Central memory CD8-positive, alpha-beta T cell (primary cell): ENCODE measurements around the gene ATG4B.

ENCODE experiments used
- ATAC-seq: fragments of 150-1000 bp; cut with Tn5 transposase; replicated peaks from 2 replicates; pipeline ENCODE4 v1.10.0; 2022; ENCODE audit warnings: mild to moderate bottlenecking, moderate FRiP score, moderate number of reproducible peaks; ENCODE audit not compliant: poor library complexity, severe bottlenecking; ENCODE audit errors: extremely low read depth
- DNase-seq, 2 donors: peaks; one replicate each; pipeline ENCODE4 v3.0.0; 2021; ENCODE audit warnings: low spot score in 2 of 2
- H3K27ac Mint-ChIP-seq: one replicate; pipeline ENCODE4 v1.8.0; 2022; ENCODE audit warnings: low read depth, mild to moderate bottlenecking, moderate library complexity, mixed read lengths
- H3K27me3 Mint-ChIP-seq: one replicate; pipeline ENCODE4 v1.8.0; 2022; ENCODE audit warnings: mixed read lengths
- H3K36me3 Mint-ChIP-seq: one replicate; pipeline ENCODE4 v1.8.0; 2022; ENCODE audit warnings: mild to moderate bottlenecking, moderate library complexity, mixed read lengths; ENCODE audit not compliant: insufficient read depth
- H3K4me1 Mint-ChIP-seq: one replicate; pipeline ENCODE4 v1.8.0; 2022; ENCODE audit warnings: mixed read lengths
- H3K4me3 Mint-ChIP-seq: one replicate; pipeline ENCODE4 v1.8.0; 2022; ENCODE audit warnings: mild to moderate bottlenecking, moderate library complexity, mixed read lengths
- H3K9me3 Mint-ChIP-seq: one replicate; pipeline ENCODE4 v1.8.0; 2022; ENCODE audit warnings: mixed read lengths

Gene ATG4B

DNA sequence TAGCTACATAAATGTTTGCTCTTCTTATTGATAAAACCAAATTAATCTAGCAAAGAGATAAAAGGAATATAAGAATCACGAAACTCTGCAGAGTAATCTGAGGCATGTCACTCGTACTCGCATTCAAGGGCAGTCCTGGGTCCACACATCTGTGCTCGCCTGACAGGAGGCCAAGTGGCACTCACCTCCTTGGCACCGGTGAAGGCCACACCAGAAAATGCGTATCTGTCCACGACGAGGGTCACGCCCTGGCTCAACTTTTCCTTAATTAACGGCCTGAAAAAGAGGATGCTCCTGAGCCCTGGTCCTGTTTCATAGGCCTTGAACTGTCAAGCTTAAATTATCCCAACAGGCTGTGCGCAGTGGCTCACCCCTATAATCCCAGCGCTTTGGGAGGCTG, 42.6 kb downstream of the ATG4B start:
- Mint-ChIP-seq H3K36me3 (peaks cover 15% of the 10 kb centered on the region), H3K27ac (no peak overlapping the region), H3K27me3 (no peaks in the 10 kb centered on the region), H3K4me3 (no peak overlapping the region), H3K9me3 (no peaks in the 10 kb centered on the region), H3K4me1 (peaks cover 8% of the 10 kb centered on the region)
- no peak for ATAC-seq
- no peak for DNase-seq

DNA sequence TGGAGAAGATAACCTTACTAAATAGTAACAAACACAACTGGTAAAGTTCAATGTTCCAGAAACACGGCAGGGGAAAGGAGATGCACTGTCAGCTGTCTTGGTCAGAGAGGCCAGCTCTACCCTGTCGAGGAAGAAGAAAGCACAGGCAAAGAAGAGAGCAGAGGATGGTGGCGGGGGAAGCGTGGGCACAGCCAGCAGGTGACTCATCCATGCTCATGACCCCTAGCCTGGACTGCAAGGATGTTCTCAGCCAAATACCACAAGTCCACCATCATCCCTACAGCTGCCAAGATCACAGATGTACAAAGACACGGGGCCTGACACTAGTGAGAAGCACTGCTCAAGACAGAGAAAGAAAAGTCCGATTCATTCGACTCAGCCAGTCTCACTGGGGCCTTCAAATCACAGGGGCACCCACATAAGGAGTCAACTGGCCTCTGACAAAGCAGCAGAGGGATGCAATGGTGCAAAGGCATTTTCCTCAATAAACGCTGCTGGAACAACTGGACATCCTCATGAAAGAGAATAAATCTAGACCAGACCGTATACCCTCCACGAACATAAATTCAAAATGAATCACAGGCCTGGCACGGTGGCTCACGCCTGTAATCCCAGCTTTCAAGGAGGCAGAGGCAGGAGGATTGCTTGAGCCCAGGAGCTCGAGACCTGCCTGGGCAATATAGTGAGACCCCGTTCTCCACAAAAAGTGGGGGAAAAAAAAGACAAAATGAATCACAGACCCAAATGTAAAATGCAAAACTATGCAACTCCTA, 43.5 kb downstream of the ATG4B start:
- no peak overlapping the region for H3K4me3 Mint-ChIP-seq
- H3K36me3 Mint-ChIP-seq = peaks cover 12% of the 10 kb centered on the region
- DNase-seq = no peak
- H3K4me1 Mint-ChIP-seq = peaks cover 11% of the 10 kb centered on the region
- no peaks in the 10 kb centered on the region for H3K9me3 Mint-ChIP-seq
- H3K27me3 Mint-ChIP-seq = no peaks in the 10 kb centered on the region
- no peak overlapping the region for H3K27ac Mint-ChIP-seq
- ATAC-seq = no peak

DNA sequence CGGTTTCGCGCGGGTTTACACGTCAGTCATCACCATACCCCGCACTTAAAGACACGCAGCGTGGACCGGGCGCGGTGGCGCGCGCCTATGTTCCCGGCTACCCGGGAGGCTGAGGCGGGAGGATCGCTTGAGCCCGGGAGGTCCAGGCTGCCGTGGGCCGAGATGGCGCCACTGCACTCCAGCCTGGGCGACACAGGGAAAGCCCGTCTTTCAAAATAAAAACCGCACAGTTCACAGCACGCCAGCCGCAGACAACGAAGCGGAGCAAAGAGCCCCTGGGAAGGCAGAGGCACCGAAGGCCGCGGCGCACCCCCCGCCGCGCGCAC, 48.8 kb downstream of the ATG4B start:
- DNase-seq = no peak
- H3K36me3 Mint-ChIP-seq = peaks cover 11% of the 10 kb centered on the region
- peaks cover 34% of the 10 kb centered on the region for H3K4me1 Mint-ChIP-seq
- no peaks in the 10 kb centered on the region for H3K27me3 Mint-ChIP-seq
- peak; percentile 1 for ATAC-seq
- peak overlapping the region; percentile 87 for H3K4me3 Mint-ChIP-seq
- H3K9me3 Mint-ChIP-seq = no peaks in the 10 kb centered on the region
- peak overlapping the region; percentile 89 for H3K27ac Mint-ChIP-seq

DNA sequence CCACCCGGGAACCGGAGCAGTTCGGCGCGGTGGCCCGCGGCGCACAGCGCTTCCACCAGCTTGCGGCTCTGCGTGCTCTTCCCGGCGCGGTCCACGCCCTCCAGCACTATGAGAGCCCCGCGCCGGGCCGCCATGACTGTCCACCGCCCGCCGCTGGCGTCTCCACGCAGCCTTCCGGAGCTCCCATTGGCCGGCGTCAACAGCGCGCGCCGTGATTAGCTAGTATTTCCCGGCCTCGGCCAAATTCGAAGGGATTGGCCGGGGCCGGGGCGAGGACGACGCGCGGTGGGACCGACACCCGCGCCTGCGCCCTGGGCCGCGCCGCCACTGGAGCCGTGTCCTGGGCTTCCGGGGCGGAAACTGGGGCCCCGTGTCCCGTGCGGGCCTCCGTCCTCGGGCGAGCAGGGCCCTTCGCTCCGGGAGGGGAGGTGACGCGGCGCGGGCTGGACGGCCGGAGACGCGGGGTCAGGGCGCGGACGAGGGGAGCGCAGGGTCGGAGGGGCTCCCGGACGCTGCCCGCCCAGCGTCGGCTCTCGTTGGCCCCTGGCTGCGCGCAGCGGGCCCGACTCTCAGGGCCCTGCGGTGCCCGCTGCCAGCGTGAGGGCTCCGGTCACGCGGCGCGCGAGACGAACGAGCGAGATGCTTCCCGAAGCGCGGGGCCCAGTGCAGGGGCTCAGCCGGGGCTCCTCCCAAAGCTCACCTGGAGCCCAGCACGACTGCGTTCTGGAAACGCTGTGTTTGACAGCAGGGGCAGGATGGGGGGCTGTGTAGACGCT, 49.3 kb downstream of the ATG4B start, which contains the start of gene DTYMK:
TSS of gene DTYMK (minus strand) at position 166 of the 776 bp plus-strand sequence. CDS start at position 134, 32 bp downstream.
- Mint-ChIP-seq H3K27ac (peak within 1 kb of the TSS; percentile 89), H3K36me3 (peaks cover 11% of the 10 kb centered on the region), H3K9me3 (no peaks in the 10 kb centered on the region), H3K27me3 (no peaks in the 10 kb centered on the region), H3K4me3 (peak within 1 kb of the TSS; percentile 87), H3K4me1 (peaks cover 34% of the 10 kb centered on the region)
- peak; percentile 96 for ATAC-seq
- peak; percentile 90 to 92 for DNase-seq

DNA sequence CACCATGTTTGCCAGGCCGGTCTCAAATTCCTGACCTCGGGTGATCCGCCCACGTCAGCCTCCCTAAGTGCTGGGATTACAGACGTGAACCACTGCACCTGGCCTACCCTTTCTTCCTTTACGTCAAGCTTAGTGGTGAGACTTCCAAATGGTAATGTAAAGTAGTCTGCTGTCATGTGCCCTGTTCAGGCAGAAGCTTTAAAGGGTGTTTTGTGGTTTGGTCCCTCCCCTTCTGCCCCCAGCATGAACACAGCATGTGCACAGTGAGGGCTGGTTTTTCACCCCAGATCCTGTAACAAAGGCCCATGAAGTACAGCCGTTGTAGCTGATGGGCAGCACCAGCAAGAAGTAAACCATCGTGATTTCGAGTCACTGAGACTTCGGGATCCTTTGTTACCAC, 51.8 kb downstream of the ATG4B start:
- Mint-ChIP-seq H3K36me3 (peaks cover 19% of the 10 kb centered on the region), H3K9me3 (no peaks in the 10 kb centered on the region), H3K4me1 (peaks cover 31% of the 10 kb centered on the region), H3K4me3 (peak overlapping the region; percentile 27), H3K27ac (no peak overlapping the region), H3K27me3 (no peaks in the 10 kb centered on the region)
- DNase-seq (no peak), ATAC-seq (no peak)

DNA sequence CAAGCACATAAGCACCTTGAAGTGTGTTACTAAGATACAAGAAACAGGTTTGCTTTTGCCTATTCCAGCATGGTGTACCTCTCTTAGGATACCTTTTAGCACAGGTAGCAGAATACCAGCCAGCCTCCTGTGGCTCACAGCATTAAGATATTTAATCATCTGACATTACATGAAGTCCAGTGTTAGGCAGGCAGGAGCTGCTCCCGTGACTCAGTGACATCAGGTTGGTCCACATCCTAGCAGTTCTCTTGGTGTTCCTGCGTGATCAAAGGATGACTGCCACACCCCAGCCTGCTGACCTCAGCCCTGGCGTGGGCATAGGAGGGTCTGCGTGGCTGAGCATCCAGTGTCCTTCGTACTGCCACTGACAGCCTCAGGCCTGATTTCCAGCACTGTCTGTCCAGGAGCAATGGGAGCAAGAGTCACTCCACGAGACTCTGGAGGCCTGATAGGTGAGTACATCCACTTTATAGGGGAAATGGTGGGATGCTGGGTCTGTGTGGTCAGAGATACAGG, 52.8 kb downstream of the ATG4B start:
- Mint-ChIP-seq H3K27me3 (no peaks in the 10 kb centered on the region), H3K36me3 (peaks cover 21% of the 10 kb centered on the region), H3K4me3 (no peak overlapping the region), H3K4me1 (peaks cover 26% of the 10 kb centered on the region), H3K9me3 (no peaks in the 10 kb centered on the region), H3K27ac (no peak overlapping the region)
- ATAC-seq = no peak
- DNase-seq = no peak

DNA sequence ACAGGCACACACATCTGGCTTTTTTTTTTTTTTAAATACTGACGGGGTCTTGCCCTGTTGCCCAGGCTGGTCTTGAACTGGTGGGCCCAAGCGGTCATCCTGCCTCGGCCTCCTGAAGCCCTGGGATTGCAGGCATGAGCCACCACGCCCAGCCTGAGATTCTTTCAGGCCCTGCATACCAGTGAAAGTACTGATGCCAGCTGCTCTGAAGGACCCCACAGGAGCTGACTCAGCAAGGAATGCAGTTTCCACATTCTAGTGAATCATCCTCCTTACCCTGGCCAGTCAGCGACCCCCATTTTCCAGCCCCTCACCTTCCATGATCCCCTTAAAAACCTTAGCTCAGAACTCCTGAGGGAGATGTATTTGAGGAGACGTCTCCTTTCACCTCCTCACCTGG, 55.0 kb downstream of the ATG4B start:
- H3K36me3 Mint-ChIP-seq = peaks cover 22% of the 10 kb centered on the region
- DNase-seq = no peak
- H3K4me3 Mint-ChIP-seq = no peak overlapping the region
- ATAC-seq = no peak
- H3K27me3 Mint-ChIP-seq = no peaks in the 10 kb centered on the region
- no peak overlapping the region for H3K27ac Mint-ChIP-seq
- no peaks in the 10 kb centered on the region for H3K9me3 Mint-ChIP-seq
- H3K4me1 Mint-ChIP-seq = peaks cover 16% of the 10 kb centered on the region

DNA sequence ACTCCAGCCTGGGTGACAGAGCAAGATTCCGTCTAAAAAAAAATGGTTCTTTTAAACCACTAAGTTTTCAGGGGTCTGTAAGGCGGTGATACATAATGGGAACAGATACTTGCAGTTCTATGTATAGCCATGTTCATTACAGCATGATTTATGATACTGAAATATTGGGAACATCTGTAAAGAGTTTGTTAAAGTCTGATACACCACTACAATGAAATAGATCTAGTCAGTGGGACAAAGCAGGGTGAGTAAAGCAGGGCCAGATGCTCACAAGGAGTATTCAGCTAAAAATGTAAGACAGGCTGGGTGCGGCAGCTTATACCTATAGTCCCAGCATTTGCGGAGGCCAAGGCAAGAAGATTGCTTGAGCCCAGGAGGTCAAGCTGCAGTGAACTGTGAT, 58.2 kb downstream of the ATG4B start:
- Mint-ChIP-seq H3K4me3 (no peak overlapping the region), H3K4me1 (no peaks in the 10 kb centered on the region), H3K27ac (no peak overlapping the region), H3K9me3 (no peaks in the 10 kb centered on the region), H3K36me3 (peaks cover 15% of the 10 kb centered on the region), H3K27me3 (no peaks in the 10 kb centered on the region)
- ATAC-seq (no peak), DNase-seq (no peak)

DNA sequence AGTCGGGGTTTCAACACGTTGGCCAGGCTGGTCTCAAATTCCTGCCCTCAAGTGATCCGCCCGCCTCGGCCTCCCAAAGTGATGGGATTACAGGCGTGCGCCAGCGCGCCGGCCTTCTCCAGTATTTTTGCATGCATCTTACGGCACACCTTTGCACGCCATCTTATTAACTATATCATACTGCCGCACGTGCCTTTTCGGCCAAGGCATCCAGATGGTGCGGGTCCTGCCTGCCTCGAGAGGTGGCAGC, 63.6 kb downstream of the ATG4B start:
- peak overlapping the region; percentile 89 for H3K27ac Mint-ChIP-seq
- DNase-seq = no peak
- H3K9me3 Mint-ChIP-seq = no peaks in the 10 kb centered on the region

DNA sequence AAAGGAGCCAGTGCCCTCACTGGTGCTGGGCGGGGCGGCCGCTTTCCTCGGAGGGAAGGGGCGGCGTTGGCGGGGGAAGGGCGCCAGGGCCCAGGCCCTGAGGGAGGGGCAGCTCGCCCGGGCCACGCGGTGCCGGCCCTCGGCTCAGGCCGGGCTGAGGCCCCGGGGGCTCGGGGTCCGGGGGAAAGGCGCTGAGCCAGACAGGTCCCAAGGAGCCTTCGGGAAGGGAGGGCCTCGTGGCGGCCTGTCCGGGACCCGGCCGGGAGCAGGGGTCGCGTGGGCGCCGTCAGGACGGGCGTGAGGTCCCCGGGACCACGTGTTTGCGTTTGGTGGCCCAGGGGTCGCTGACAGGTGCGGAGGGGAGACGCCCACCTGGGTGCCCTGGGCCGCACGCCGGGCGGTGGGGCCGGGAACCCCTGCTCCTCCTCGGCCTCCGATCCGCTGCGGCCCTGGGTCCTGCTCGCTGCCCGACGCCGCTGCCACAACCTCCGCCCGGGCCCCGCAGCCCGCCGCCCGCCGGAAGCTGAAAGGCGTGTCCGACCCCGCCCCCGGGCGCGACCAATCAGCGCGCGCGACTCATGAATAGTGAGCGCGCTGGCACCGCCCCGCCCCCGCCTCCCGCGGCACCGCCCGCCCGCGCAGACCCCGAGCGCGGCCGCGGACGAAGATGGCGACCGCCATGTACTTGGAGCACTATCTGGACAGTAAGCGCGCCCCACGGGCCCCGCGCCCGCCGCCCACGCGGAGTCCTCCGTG, 64.1 kb downstream of the ATG4B start, which contains the start of gene ING5:
TSS of gene ING5 (plus strand) at position 641 of the 756 bp plus-strand sequence. CDS start at position 668, 27 bp downstream.
- Mint-ChIP-seq H3K27ac (peak within 1 kb of the TSS; percentile 89), H3K27me3 (no peaks in the 10 kb centered on the region), H3K9me3 (no peaks in the 10 kb centered on the region), H3K4me3 (peak within 1 kb of the TSS; percentile 91), H3K4me1 (peaks cover 27% of the 10 kb centered on the region), H3K36me3 (peaks cover 26% of the 10 kb centered on the region)
- peak; percentile 77 for ATAC-seq
- peak; percentile 91 to 95 for DNase-seq

More for the DNA sequence above, 63.6 kb downstream of the ATG4B start:
- no peaks in the 10 kb centered on the region for H3K27me3 Mint-ChIP-seq
- peaks cover 26% of the 10 kb centered on the region for H3K4me1 Mint-ChIP-seq
- peak; percentile 49 for ATAC-seq
- peaks cover 24% of the 10 kb centered on the region for H3K36me3 Mint-ChIP-seq
- peak overlapping the region; percentile 91 for H3K4me3 Mint-ChIP-seq

DNA sequence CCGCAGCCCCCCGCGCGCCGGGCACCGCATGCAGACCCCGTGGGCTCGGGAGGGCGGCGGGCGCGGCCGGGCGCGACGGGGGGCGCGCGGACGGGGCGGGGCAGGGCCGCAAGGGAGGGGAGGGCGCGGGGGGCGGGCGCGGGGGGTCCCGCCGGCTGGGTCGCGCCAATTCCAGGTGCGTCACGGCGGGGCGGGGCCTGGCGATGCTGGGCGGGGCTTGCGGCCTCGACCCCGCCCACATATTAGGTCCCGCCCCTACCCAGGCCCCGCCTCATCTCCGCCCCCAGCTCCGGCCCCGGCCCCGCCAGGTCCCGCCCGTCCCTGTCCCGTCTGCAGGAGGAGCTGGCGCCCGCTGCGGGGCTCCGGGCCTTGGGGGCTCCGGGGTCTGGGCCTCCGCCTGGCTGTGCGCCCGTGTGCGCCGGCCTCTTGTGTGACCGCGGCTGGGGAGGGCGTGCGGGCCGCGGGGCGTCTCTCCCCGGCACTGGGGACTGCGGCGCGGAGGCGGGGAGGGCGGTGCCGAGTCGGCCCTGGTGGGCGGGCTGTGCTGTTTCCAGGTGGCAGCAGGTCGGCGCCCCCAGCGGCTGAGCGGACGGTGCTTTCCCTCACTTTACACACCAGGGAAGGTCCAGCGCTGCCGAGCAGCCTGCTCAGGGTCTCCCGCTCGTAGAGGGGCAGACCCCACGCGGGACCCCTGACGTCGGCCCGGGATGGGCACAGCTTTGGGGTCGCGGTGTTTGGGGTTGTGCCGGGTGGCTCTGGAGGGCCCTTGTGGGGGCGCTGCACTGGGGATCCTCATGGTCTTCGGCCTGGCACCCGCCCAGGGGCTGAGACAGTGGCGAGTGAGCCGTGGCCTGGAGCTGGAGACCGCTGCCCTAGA, 64.9 kb downstream of the ATG4B start:
- Mint-ChIP-seq H3K27ac (peak overlapping the region; percentile 44), H3K4me1 (peaks cover 27% of the 10 kb centered on the region), H3K27me3 (no peaks in the 10 kb centered on the region), H3K36me3 (peaks cover 30% of the 10 kb centered on the region), H3K4me3 (peak overlapping the region; percentile 91), H3K9me3 (no peaks in the 10 kb centered on the region)
- ATAC-seq = peak; percentile 76
- DNase-seq = peak; percentile 82 to 84
